Fibroblast of skin of abdomen (primary cell): Measurements from ENCODE around the gene JAK1.
A peak's percentile ranks its signal among the peaks of the same experiment; 100 is the strongest.

Experiments
- DNase-seq: peaks from one replicate; pipeline ENCODE4 v3.0.0-alpha.2; 2013

Gene JAK1

GRCh38 chr1:64917907-64918306, 48.4 kb downstream of the JAK1 start:
- no peak for DNase-seq

GRCh38 chr1:64917328-64917861, 49.0 kb downstream of the JAK1 start:
- DNase-seq = peak; percentile 99

- DNase-seq = no peak
These were observed 50.7 kb downstream of the JAK1 start for GRCh38 chr1:64915381-64916274.

GRCh38 chr1:64913361-64914015, 52.9 kb downstream of the JAK1 start:
- no peak for DNase-seq

GRCh38 chr1:64912191-64912590, 54.2 kb downstream of the JAK1 start:
- DNase-seq = no peak

GRCh38 chr1:64911326-64911725, 55.0 kb downstream of the JAK1 start:
- no peak for DNase-seq

GRCh38 chr1:64909031-64909430, 57.3 kb downstream of the JAK1 start:
- peak; percentile 55 for DNase-seq

GRCh38 chr1:64908575-64908974, 57.8 kb downstream of the JAK1 start:
- DNase-seq = no peak

GRCh38 chr1:64906447-64906846, 59.9 kb downstream of the JAK1 start:
- no peak for DNase-seq

GRCh38 chr1:64903593-64903992, 62.8 kb downstream of the JAK1 start:
- DNase-seq = no peak

GRCh38 chr1:64901663-64902062, 64.7 kb downstream of the JAK1 start:
- no peak for DNase-seq

- no peak for DNase-seq
These were observed 65.4 kb downstream of the JAK1 start for GRCh38 chr1:64900916-64901315.

- DNase-seq = peak; percentile 88
These were observed 68.1 kb downstream of the JAK1 start for GRCh38 chr1:64898107-64898861.

GRCh38 chr1:64896551-64896950, 69.8 kb downstream of the JAK1 start:
- DNase-seq = no peak

GRCh38 chr1:64895500-64895899, 70.8 kb downstream of the JAK1 start:
- DNase-seq = peak; percentile 46

GRCh38 chr1:64894438-64895196, 71.7 kb downstream of the JAK1 start:
- DNase-seq = no peak

GRCh38 chr1:64893921-64894320, 72.4 kb downstream of the JAK1 start:
- DNase-seq = no peak

GRCh38 chr1:64892576-64893573, 73.5 kb downstream of the JAK1 start:
- DNase-seq = no peak

GRCh38 chr1:64891448-64891825, 74.9 kb downstream of the JAK1 start:
- DNase-seq = peak; percentile 30

- DNase-seq = no peak
These were observed 75.5 kb downstream of the JAK1 start for GRCh38 chr1:64890699-64891447.
